Stimulated activated CD4-positive, alpha-beta T cell treated with anti-CD3 and anti-CD28 coated beads, Interleukin-12 subunit alpha, Interleukin-12 subunit beta, amount 100 ng/mL, for 48 hours (primary cell): ENCODE results near the gene RPS24.
A peak's percentile ranks its signal among the peaks of the same experiment; 100 is the strongest.

ENCODE experiments used
- DNase-seq, 3 donors: peaks; one replicate each; pipeline ENCODE4 v3.0.0-alpha.2; 2020; ENCODE audit warnings: low read depth in 2 of 3, low spot score in 1 of 3

The RPS24 gene

GRCh38 chr10:78025685-78026364, 7.8 kb upstream of the RPS24 start:
- no peak for DNase-seq

GRCh38 chr10:78028438-78029268, 5.0 kb upstream of the RPS24 start:
- no peak for DNase-seq

- peak; percentile 87 to 89 (median 88) for DNase-seq
These were observed 4.1 kb upstream of the RPS24 start, which contains the start of gene POLR3A for GRCh38 chr10:78029269-78030226. TSS of gene POLR3A (minus strand) at chr10:78029515. CDS start at chr10:78029407, 108 bp downstream.

- DNase-seq = no peak
These were observed 351 bp upstream of the RPS24 start for GRCh38 chr10:78033387-78033636.

GRCh38 chr10:78035025-78035424, 1.4 kb downstream of the RPS24 start:
- no peak for DNase-seq

- no peak for DNase-seq
These were observed 1.8 kb downstream of the RPS24 start for GRCh38 chr10:78035437-78035836.

- no peak for DNase-seq
These were observed 2.4 kb downstream of the RPS24 start for GRCh38 chr10:78035933-78036583.

GRCh38 chr10:78038105-78038504, 4.4 kb downstream of the RPS24 start:
- DNase-seq = no peak

GRCh38 chr10:78038791-78039547, 5.3 kb downstream of the RPS24 start:
- no peak for DNase-seq

- no peak for DNase-seq
These were observed 6.1 kb downstream of the RPS24 start for GRCh38 chr10:78039743-78040142.

- DNase-seq = no peak
These were observed 7.8 kb downstream of the RPS24 start for GRCh38 chr10:78041170-78042057.

GRCh38 chr10:78042058-78042751, 8.5 kb downstream of the RPS24 start:
- no peak for DNase-seq

GRCh38 chr10:78042752-78043104, 9.1 kb downstream of the RPS24 start:
- no peak for DNase-seq

GRCh38 chr10:78044179-78044578, 10.5 kb downstream of the RPS24 start:
- no peak for DNase-seq

- DNase-seq = no peak
These were observed 11.0 kb downstream of the RPS24 start for GRCh38 chr10:78044699-78045098.

GRCh38 chr10:78045237-78045636, 11.6 kb downstream of the RPS24 start:
- DNase-seq = no peak

GRCh38 chr10:78045856-78046255, 12.2 kb downstream of the RPS24 start:
- no peak for DNase-seq

GRCh38 chr10:78046711-78047269, 13.1 kb downstream of the RPS24 start:
- DNase-seq = no peak
